H9 (cell line): Measurements from ENCODE around the gene AIFM2. TPM values are rescaled to one million over a fixed set of nuclear protein-coding genes. Genes with fewer than 3 reads are reported as not detected.

Source experiments
- DNase-seq: peaks from one replicate; pipeline ENCODE4 v3.0.0-alpha.2; 2017
- H2AFZ ChIP-seq: one replicate; pipeline ENCODE4 v1.6.1; 2013; ENCODE audit warnings: mild to moderate bottlenecking, low read length, control low read depth, moderate library complexity
- H2AK5ac ChIP-seq: 2 replicates; pipeline ENCODE4 v1.6.1; 2013; ENCODE audit warnings: low read length, control low read depth, mixed read lengths; ENCODE audit not compliant: insufficient read length
- H2BK120ac ChIP-seq: one replicate; pipeline ENCODE4 v1.6.1; 2013; ENCODE audit warnings: low read depth, mild to moderate bottlenecking, low read length, control low read depth, inconsistent platforms; ENCODE audit not compliant: poor library complexity, severe bottlenecking
- H2BK12ac ChIP-seq: 2 replicates; pipeline ENCODE4 v1.6.1; 2013; ENCODE audit warnings: low read length, control low read depth, mixed read lengths, low read depth; ENCODE audit not compliant: insufficient read length
- H2BK15ac ChIP-seq: 2 replicates; pipeline ENCODE4 v1.6.1; 2013; ENCODE audit warnings: low read depth, low read length, control low read depth
- H2BK20ac ChIP-seq: one replicate; pipeline ENCODE4 v1.6.1; 2013; ENCODE audit warnings: low read depth, mild to moderate bottlenecking, low read length, control low read depth, inconsistent platforms; ENCODE audit not compliant: poor library complexity, severe bottlenecking
- H2BK5ac ChIP-seq: 2 replicates; pipeline ENCODE4 v1.6.1; 2013; ENCODE audit warnings: low read length, control low read depth, mixed read lengths; ENCODE audit not compliant: insufficient read length
- H3K14ac ChIP-seq: 2 replicates; pipeline ENCODE4 v1.6.1; 2013; ENCODE audit warnings: low read length, control low read depth; ENCODE audit not compliant: insufficient read depth
- H3K18ac ChIP-seq: 2 replicates; pipeline ENCODE4 v1.6.1; 2013; ENCODE audit warnings: low read depth, mild to moderate bottlenecking, mixed read lengths, low read length, control low read depth; ENCODE audit not compliant: insufficient read length
- H3K23ac ChIP-seq: 2 replicates; pipeline ENCODE4 v1.6.1; 2013; ENCODE audit warnings: low read length, control low read depth, mixed read lengths, low read depth; ENCODE audit not compliant: insufficient read length
- H3K23me2 ChIP-seq: 2 replicates; pipeline ENCODE4 v1.6.1; 2013; ENCODE audit warnings: low read depth, mild to moderate bottlenecking, mixed read lengths, low read length, control low read depth; ENCODE audit not compliant: insufficient read length, poor library complexity, severe bottlenecking
- H3K27ac ChIP-seq: 2 replicates; pipeline ENCODE4 v1.5.1; 2013; ENCODE audit warnings: low read length, control low read depth, mixed read lengths, low read depth; ENCODE audit not compliant: insufficient read length
- H3K27me3 ChIP-seq: 2 replicates; pipeline ENCODE4 v1.6.1; 2013; ENCODE audit warnings: low read length, control low read depth, inconsistent platforms; ENCODE audit not compliant: insufficient read depth
- H3K4ac ChIP-seq: 2 replicates; pipeline ENCODE4 v1.6.1; 2013; ENCODE audit warnings: low read depth, mild to moderate bottlenecking, control low read depth, inconsistent platforms, low read length, moderate library complexity
- H3K4me1 ChIP-seq: 2 replicates; pipeline ENCODE4 v1.6.1; 2013; ENCODE audit warnings: low read length, control low read depth, inconsistent platforms; ENCODE audit not compliant: insufficient read depth
- H3K4me2 ChIP-seq: 2 replicates; pipeline ENCODE4 v1.6.1; 2013; ENCODE audit warnings: low read length, control low read depth, mixed read lengths; ENCODE audit not compliant: insufficient read length, insufficient read depth
- H3K56ac ChIP-seq: 2 replicates; pipeline ENCODE4 v1.6.1; 2013; ENCODE audit warnings: low read depth, mild to moderate bottlenecking, mixed read lengths, low read length, control low read depth; ENCODE audit not compliant: insufficient read length
- H3K79me1 ChIP-seq: 2 replicates; pipeline ENCODE4 v1.6.1; 2013; ENCODE audit warnings: low read depth, mild to moderate bottlenecking, moderate library complexity, low read length, control low read depth, inconsistent platforms; ENCODE audit not compliant: insufficient read depth, poor library complexity, severe bottlenecking
- H3K79me2 ChIP-seq: 2 replicates; pipeline ENCODE4 v1.6.1; 2013; ENCODE audit warnings: low read length, control low read depth, inconsistent platforms; ENCODE audit not compliant: insufficient read depth
- H3K9ac ChIP-seq: 2 replicates; pipeline ENCODE4 v1.6.1; 2013; ENCODE audit warnings: low read length, control low read depth, mixed read lengths; ENCODE audit not compliant: insufficient read length; ENCODE audit errors: extremely low read depth
- H3K9me3 ChIP-seq: one replicate; pipeline ENCODE4 v1.6.1; 2013; ENCODE audit warnings: low read depth, low read length, inconsistent platforms; ENCODE audit not compliant: control insufficient read depth
- H3T11ph ChIP-seq: one replicate; pipeline ENCODE4 v1.6.1; 2013; ENCODE audit warnings: mild to moderate bottlenecking, low read length, control low read depth, inconsistent platforms
- H4K20me1 ChIP-seq: one replicate; pipeline ENCODE4 v1.6.1; 2013; ENCODE audit not compliant: control insufficient read depth, insufficient read length, insufficient read depth
- H4K5ac ChIP-seq: 2 replicates; pipeline ENCODE4 v1.6.1; 2013; ENCODE audit warnings: low read depth, mild to moderate bottlenecking, mixed read lengths, low read length, control low read depth; ENCODE audit not compliant: insufficient read length
- H4K8ac ChIP-seq: replicated peaks from 2 replicates; pipeline ENCODE4 v1.6.1; 2013; ENCODE audit warnings: low read length, control low read depth, mixed read lengths, low read depth; ENCODE audit not compliant: insufficient read length
- H4K91ac ChIP-seq: 2 replicates; pipeline ENCODE4 v1.6.1; 2013; ENCODE audit warnings: low read depth, mild to moderate bottlenecking, moderate library complexity, mixed read lengths, low read length, control low read depth; ENCODE audit not compliant: insufficient read length
- H3K27ac Mint-ChIP-seq, 3 experiments: 2 replicates in 2 of 3; 3 replicates in 1 of 3; pipeline ENCODE4 v1.8.0; 2020 to 2021; ENCODE audit warnings: mixed read lengths in 3 of 3, mild to moderate bottlenecking in 1 of 3, moderate library complexity in 1 of 3
- H3K27me3 Mint-ChIP-seq: 2 replicates; pipeline ENCODE4 v1.8.0; 2021; ENCODE audit warnings: low read depth, mild to moderate bottlenecking, moderate library complexity, mixed read lengths
- H3K36me3 Mint-ChIP-seq, 3 experiments: 2 replicates in 2 of 3; 3 replicates in 1 of 3; pipeline ENCODE4 v1.8.0; 2020 to 2021; ENCODE audit warnings: low read depth in 3 of 3, mixed read lengths in 3 of 3; ENCODE audit not compliant: insufficient read depth in 1 of 3
- H3K4me1 Mint-ChIP-seq, 2 experiments: 2 replicates each; pipeline ENCODE4 v1.8.0; 2020; ENCODE audit warnings: mixed read lengths in 2 of 2
- H3K4me3 Mint-ChIP-seq, 2 experiments: 2 replicates in 1 of 2; 3 replicates in 1 of 2; pipeline ENCODE4 v1.8.0; 2020 to 2021; ENCODE audit warnings: mild to moderate bottlenecking in 2 of 2, mixed read lengths in 2 of 2, moderate library complexity in 1 of 2
- H3K9me3 Mint-ChIP-seq, 2 experiments: 2 replicates in 1 of 2; 3 replicates in 1 of 2; pipeline ENCODE4 v1.8.0; 2020; ENCODE audit warnings: mild to moderate bottlenecking in 2 of 2, mixed read lengths in 2 of 2, moderate library complexity in 1 of 2
- CTCF ChIP-seq: fragments of 200-600 bp; sonication (generic); conservative IDR thresholded peaks from 3 replicates; pipeline ENCODE4 v1.8.0; 2021; ENCODE audit warnings: antibody characterized with exemption, mild to moderate bottlenecking
- WGBS: extraction: QIAGEN DNeasy Blood & Tissue Kit; methylation state at CpG from one replicate; pipeline ENCODE4 v1.1.7; 2013; ENCODE audit warnings: missing lambda C conversion rate, low lambda C conversion rate, mixed read lengths; ENCODE audit not compliant: insufficient read length; ENCODE audit errors: extremely low coverage; 5-methylcytosine and 5-hydroxymethylcytosine counted together
- total RNA-seq: library from RNA; stranded (reverse); gene quantifications from 2 replicates; pipeline ENCODE4 v1.2.1, GENCODE V29; 2021

The AIFM2 gene
- total RNA-seq, 1 experiment from 2014 or later: 5.3 TPM

GRCh38 chr10:70146489-70147258, 14.0 kb upstream of the AIFM2 start, which contains the start of gene TYSND1:
Gene TYSND1 (minus strand): TSS chr10:70146700. CDS start chr10:70146586, 114 bp downstream.
- H3K9me3 Mint-ChIP-seq: no peaks in the 10 kb centered on the region
- Histone ChIP-seq H3K23me2 (peaks cover 14% of the 10 kb centered on the region), H3K9me3 (no peaks in the 10 kb centered on the region), H2BK20ac (no peak within 1 kb of the TSS), H3K56ac (no peak within 1 kb of the TSS), H4K20me1 (no peaks in the 10 kb centered on the region), H2BK12ac (no peak within 1 kb of the TSS), H3T11ph (no peak within 1 kb of the TSS), H3K23ac (no peak within 1 kb of the TSS), H3K9ac (peak within 1 kb of the TSS; percentile 62), H3K27ac (no peak within 1 kb of the TSS), H3K4me2 (peak within 1 kb of the TSS; percentile 68), H3K79me1 (no peaks in the 10 kb centered on the region), H3K79me2 (no peaks in the 10 kb centered on the region), H2BK15ac (no peak within 1 kb of the TSS), H3K18ac (peak within 1 kb of the TSS; percentile 74), H2BK120ac (no peak within 1 kb of the TSS), H2AFZ (no peak within 1 kb of the TSS), H4K8ac (no peak within 1 kb of the TSS), H2AK5ac (no peak within 1 kb of the TSS), H4K5ac (no peak within 1 kb of the TSS), H2BK5ac (no peak within 1 kb of the TSS), H3K4me1 (0 out of 2 replicates have a peak, but pooled peaks cover 3% of the 10 kb centered on the region), H4K91ac (no peak within 1 kb of the TSS), H3K14ac (peak within 1 kb of the TSS; percentile 85), H3K4ac (no peak within 1 kb of the TSS), H3K27me3 (no peaks in the 10 kb centered on the region)
- peak; percentile 99 for DNase-seq
- peaks cover 9 to 17% (median 16%) of the 10 kb centered on the region in 3 experiments for H3K36me3 Mint-ChIP-seq
- H3K27me3 Mint-ChIP-seq: no peaks in the 10 kb centered on the region
- no CpG with 5 or more reads among the region's 39 CpGs for WGBS
- peak within 1 kb of the TSS; percentile 76 to 88 for H3K4me3 Mint-ChIP-seq
- peak within 1 kb of the TSS; percentile 91 to 98 (median 96) for H3K27ac Mint-ChIP-seq
- TF ChIP-seq CTCF: peak; percentile 59
- H3K4me1 Mint-ChIP-seq: peaks cover 11 to 13% of the 10 kb centered on the region in 2 experiments
